NCI-H526 (cell line): Measurements from ENCODE around the gene RAI1.
"Not testable (repeated sequence)": the region's sequence is repeated elsewhere in the genome, so short reads cannot be mapped to it uniquely, and the experiment has no call there.

Experiments
- DNase-seq, 2 experiments: peaks; one replicate each; lab custom pipeline; 2025; lab: John Stamatoyannopoulos, UW

Gene RAI1

GRCh38 chr17:17665255-17665654 is 16.0 kb upstream of the RAI1 start:
- DNase-seq, result no peak

- DNase-seq, result no peak
These were observed 15.0 kb upstream of the RAI1 start for GRCh38 chr17:17666111-17666714.

- no peak for DNase-seq
These were observed 14.0 kb upstream of the RAI1 start for GRCh38 chr17:17667231-17667630.

- no peak for DNase-seq
These were observed 13.3 kb upstream of the RAI1 start for GRCh38 chr17:17667947-17668346.

GRCh38 chr17:17668358-17668757 is 12.9 kb upstream of the RAI1 start:
- DNase-seq, result no peak

GRCh38 chr17:17668775-17669579 is 12.3 kb upstream of the RAI1 start:
- no peak for DNase-seq

GRCh38 chr17:17669580-17670235 is 11.6 kb upstream of the RAI1 start:
- no peak for DNase-seq

- DNase-seq, result no peak
These were observed 10.5 kb upstream of the RAI1 start for GRCh38 chr17:17670701-17671305.

GRCh38 chr17:17671369-17672129 is 9.7 kb upstream of the RAI1 start:
- no peak for DNase-seq

GRCh38 chr17:17672453-17673368 is 8.5 kb upstream of the RAI1 start:
- no peak for DNase-seq

GRCh38 chr17:17675416-17675815 is 5.8 kb upstream of the RAI1 start:
- no peak for DNase-seq

GRCh38 chr17:17675925-17676534 is 5.2 kb upstream of the RAI1 start:
- no peak for DNase-seq

- no peak for DNase-seq
These were observed 4.5 kb upstream of the RAI1 start for GRCh38 chr17:17676752-17677151.

- no peak for DNase-seq
These were observed 3.8 kb upstream of the RAI1 start for GRCh38 chr17:17677299-17678040.

- not testable (repeated sequence) for DNase-seq
These were observed 3.1 kb upstream of the RAI1 start for GRCh38 chr17:17678063-17678699.

GRCh38 chr17:17679243-17679642 is 2.0 kb upstream of the RAI1 start:
- no peak for DNase-seq

GRCh38 chr17:17679748-17680147 is 1.5 kb upstream of the RAI1 start:
- no peak for DNase-seq

- DNase-seq, result no peak
These were observed 626 bp upstream of the RAI1 start for GRCh38 chr17:17680477-17681186.
